Activated CD4-positive, alpha-beta T cell treated with anti-CD3 and anti-CD28 coated beads, Interleukin-2, amount 50 U/mL, for 4 hours (primary cell): ENCODE data around the gene TAS1R2.
A peak's percentile ranks its signal among the peaks of the same experiment; 100 is the strongest.
"Not testable (repeated sequence)": the region's sequence is repeated elsewhere in the genome, so short reads cannot be mapped to it uniquely, and the experiment has no call there.

Experiments
- DNase-seq, 2 experiments: peaks; one replicate each; pipeline ENCODE4 v3.0.0-alpha.2; 2020

TAS1R2 gene

DNA sequence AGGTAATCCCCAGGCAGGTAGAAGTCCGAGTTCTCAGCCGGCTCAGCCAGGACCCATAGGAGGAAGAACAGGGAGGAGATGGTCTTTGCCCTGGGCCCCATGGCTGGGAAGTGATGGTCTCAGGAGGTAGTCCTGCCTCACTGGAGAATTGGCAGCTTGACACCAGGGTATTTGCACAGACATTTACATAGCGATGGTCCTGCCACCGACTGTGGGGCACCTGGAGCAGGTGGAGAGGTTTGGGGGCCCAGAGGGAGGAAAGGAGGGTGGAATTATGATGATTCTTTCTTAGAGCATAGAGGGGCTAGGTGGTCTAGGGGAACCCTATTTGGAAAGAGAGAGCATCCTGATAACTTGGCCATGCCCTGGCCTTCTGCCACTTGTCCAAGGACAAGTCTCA, at the start of gene TAS1R2:
Gene TAS1R2 (minus strand): TSS at position 101 of the 400 bp plus-strand sequence. CDS start 0 bp downstream, at position 101.
- no peak for DNase-seq

DNA sequence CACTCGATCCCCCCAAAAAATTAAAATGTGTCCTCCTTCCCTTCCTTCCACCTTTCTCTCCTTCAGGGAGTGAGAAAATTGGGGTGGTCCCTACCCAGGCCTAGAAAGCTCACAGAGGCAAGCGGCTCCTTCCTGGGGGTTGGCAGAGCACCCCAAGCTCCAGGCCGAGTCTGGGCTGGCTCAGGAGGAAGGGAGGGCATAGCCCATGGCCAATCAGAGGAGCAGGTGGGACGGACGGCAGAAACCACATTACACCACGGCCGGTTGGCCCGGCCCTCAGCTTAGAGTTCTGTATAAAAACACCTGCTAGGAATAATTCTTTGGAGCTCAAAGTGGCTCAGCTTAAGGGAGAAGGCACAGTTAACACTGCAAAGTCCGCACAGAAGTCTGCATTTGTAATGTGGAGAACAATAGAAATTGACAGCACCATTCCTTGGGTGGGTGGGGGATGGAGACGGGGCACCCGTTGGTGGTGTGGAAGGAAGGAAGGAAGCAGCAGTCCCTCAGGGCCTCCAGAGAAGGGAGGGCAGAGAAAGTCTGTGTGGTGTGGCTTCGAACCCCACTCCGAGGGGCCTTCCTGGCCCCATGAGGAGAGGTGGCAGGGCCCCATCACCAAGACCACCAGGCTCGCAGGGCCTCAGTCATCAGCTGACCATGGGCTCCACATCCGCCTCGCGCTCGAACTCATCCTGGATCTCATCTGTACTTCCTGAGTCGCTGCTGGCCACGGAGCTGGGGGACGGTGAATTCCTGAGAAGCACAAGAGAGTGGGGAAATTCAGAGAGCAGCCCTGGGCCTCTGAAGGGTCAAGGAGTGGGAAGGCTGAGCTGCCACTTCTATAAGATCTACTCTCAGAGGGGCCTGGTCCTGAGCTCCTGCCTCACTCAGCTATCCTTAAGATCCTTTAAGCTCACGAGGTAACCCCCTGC, 48.7 kb upstream of the TAS1R2 start:
- no peak for DNase-seq

DNA sequence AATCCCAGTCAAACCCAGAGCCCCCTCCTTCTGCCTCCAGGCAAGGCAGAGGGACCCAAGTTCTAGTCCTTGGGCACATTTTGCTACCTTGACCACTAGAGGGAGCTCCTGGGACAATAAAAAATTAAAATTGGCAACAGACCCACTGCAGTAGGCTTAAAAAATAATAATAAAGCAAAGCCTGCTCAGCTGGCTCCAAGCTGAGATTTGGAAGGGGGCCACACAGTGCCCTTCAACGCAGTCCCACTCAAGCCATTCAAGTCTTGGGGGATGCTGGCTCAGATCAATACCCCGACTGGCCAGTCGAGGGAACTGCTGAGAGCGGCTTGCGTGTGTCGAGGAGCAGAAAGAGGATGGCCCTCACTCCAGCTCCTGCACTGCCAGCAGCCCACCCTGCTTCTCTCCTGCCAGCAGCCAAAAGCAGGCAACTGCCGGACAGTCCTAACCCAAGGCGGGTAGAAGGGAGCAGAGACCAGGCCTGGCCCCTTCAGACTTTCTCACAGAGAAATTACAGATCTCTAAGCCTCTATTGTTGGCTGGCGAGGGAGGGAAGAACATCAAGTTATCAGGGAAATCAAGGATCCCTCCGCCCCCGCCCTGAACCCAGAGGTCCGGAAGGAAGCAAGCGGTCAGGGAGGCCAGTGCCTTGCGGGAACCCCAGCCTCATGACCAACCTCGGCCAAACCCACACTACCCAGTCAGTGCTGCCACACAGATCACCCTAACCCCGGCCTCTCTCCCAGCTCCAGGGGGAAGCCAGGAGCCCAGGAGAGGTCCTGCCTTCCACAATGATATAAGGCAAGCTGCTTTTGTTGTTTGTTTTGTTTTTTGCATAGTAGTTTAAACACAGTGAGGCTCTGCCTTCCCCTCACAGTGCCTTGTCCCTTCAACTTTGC, 47.8 kb upstream of the TAS1R2 start:
- DNase-seq: peak; percentile 52 to 53

DNA sequence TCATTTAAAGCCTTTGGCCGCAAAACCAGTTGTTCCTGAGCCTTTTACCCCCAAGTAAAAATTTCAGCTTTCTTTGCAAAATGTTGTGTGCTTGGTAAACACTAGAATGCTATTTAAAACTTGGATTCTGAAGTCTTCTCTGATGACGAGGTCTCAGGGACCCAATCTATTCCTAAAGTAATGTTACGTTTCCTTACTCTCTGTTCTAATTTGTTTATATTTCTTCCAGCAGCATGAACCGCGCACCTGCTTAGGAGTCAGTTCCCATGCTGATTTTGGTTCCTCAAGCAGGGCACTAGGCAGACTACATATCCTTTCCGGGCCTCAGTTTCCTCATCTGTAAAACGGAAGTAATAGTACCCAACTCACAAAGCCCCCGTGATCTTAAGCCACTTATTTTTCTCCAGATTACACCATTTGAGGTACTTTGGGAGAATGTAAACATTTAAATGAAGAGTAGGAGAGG, 43.9 kb upstream of the TAS1R2 start:
- DNase-seq: no peak

GRCh38 chr1:18902523-18903290, 43.2 kb upstream of the TAS1R2 start, which contains the start of gene ALDH4A1:
TSS of gene ALDH4A1 (minus strand) at chr1:18902555. CDS start at chr1:18902523, 32 bp downstream.
- DNase-seq: peak; percentile 87 to 91

GRCh38 chr1:18901952-18902522, 42.6 kb upstream of the TAS1R2 start:
- DNase-seq: no peak

DNA sequence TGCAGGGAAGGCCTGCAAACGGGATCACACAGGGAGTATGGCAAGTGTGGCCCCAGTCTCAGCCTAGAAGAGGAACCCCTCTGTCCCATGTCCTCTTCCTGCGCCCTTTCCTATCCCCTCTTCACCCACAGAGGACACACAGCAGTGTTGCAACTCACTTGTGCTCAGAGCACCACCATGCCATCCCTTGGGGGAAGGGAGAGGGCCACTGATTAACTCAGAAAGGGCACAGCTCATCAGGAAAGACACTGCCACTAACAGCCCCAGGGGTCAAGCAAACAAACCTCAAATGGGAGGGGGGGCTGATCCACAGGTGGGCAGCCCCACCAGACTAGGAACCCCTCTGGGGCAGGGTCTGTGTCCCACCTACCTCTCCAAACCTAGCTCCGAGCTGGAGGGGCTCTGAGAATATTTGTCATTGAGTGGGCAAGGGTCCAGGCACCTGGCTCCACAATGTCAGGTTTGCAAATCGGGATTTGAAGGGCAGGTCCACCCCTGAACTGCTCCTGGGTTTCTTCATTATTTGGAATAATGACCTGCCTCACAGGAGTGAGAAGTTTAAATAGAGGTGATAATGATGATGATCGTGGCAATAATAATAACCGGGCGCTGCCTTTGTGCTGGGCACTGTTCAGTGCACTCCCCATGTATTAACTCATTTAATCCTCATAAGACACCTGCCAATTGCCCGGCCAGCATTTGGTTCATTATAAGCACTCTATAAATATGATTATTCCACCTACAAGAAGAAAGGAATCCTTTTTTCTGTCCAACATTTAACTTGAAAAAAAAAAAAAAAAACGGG, 41.9 kb upstream of the TAS1R2 start:
- no peak for DNase-seq

DNA sequence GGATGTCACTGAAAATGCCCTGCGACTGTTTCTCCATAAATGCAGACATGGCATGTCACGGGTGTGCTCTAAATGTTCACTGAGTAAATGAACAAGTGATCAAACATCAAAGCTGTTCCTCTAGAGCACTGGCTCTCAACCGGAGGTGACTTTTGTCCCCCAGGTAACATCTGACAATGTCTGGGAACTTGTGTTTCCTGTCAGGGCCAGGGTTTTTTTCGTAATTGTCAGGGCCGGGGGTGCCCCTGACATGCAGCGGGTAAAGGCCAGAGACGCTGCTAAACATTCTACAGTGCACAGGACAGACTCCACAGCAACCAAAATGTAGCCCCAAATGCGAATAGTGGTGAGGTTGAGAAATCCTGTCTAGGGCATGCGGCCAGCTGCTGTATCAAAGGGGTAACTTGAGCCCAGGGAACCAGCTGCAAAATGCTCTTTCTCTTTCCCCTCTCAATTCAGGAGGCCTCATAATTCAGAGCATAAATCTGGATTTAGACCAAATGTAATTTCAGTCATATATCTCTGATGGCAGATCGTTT, 40.9 kb upstream of the TAS1R2 start:
- no peak for DNase-seq

GRCh38 chr1:18899363-18900049, 40.0 kb upstream of the TAS1R2 start:
- no peak for DNase-seq

DNA sequence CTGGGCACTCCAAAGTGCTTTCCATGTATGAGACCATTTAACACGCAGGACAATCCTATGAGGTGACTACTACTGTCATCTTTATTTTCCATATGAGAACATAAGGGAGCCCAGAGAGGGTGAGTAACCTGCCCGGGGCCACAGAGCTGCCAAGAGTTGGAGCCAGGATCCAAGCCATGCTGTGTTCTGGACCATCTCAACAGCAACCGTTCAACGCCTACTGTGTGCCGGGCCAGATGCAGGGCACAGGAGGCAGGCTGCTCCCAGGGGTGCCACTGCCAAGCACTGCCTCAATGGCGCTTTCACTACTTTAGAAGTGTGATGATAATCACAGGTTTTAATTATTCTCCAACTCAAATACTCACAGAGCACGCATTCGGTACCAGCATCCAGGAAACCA, 39.1 kb upstream of the TAS1R2 start:
- DNase-seq: no peak

- no peak for DNase-seq
These were observed 35.9 kb upstream of the TAS1R2 start for GRCh38 chr1:18895317-18895716.

DNA sequence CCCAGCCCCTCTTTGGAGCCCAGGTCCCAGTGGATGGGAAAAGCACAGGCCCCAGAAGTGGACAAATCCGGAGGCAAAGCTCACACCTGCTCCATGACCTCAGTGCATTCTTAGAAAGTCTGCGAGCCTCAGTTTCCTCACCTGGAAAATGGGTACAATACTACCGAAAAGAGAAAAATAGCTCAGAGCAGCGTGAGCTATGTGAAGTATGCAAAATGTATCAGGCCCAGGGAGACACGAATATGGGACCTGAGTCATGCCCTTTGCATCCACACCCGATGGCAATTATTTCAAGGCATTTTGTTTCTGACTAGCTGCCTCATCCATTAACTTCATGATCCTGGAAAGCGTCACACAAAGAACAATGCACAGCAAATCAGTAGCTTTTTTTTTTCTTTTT, 33.7 kb upstream of the TAS1R2 start:
- no peak for DNase-seq

GRCh38 chr1:18891858-18892257, 32.4 kb upstream of the TAS1R2 start:
- DNase-seq: not testable (repeated sequence)

GRCh38 chr1:18891426-18891780, 31.9 kb upstream of the TAS1R2 start:
- DNase-seq: no peak

- DNase-seq: no peak
These were observed 31.4 kb upstream of the TAS1R2 start for GRCh38 chr1:18890706-18891425.

DNA sequence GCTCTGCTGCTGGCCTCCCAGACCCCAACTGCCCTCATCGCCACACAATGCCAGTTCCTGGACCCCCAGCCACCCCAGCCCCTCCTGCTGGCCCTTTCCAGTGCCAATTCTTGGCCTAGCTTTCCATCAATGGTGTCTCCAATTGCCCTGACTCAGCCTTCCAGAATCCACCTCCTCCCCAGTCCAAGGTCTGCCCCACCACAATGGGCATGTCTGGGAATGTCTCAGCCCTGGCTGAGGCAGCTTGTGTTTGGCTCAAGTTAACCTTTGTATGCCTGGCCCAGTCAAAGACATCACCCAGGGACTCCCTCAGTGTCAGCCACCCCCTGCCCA, 26.5 kb upstream of the TAS1R2 start:
- DNase-seq: no peak

DNA sequence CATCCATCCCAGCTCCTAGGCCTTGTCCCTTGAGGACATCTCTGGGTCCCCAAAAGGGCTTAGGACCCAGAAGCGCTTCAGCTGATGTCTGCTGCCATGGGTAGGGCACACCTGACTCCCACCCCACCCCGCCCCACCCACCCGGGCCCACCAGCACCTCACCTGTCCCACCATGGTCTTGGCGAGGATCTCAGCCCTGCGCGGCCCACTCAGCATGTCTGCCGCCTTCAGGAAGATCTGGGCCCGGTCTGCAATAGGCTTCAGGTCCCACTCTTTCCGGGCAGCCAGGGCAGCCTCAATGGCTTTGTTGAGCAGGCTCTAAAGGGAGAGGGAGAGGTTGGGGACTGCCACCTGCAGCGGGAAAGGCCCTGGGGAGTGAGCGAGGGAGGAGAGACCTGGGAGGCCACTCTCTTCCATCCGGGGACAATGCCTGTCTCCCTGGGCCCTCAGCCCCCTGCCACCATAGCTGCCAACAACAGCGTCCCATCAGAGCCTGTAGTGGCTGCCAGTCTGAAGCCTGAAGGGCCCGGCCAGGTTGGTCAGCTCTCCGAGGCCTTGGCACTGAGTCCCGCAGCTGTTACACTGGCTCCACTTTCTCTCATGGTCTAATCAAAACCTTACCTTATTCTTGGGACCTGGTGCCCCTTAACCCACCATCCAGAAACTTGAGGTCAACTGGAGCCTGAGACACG, 26.0 kb upstream of the TAS1R2 start:
- DNase-seq: no peak

- DNase-seq: no peak
These were observed 25.3 kb upstream of the TAS1R2 start for GRCh38 chr1:18884727-18885126.

DNA sequence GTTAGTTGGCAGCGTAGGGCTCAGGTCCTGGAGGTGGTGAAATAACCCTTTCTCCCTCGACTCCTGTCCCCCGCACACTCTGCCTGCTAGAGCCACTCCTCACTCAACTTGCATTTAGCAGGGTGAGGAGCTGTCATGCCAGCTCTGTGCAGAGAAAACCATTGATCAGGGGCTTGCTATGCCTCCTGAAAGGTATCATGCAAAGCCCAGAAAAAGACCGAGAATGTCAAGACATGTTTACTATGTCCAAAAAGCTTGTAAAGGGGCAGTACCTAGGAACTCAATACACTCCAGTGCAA, 24.9 kb upstream of the TAS1R2 start:
- no peak for DNase-seq
